Breast epithelium (tissue), 4 donors: Measurements from ENCODE around the gene BTLA. TPM values are rescaled to one million over a fixed set of nuclear protein-coding genes. Genes with fewer than 3 reads are reported as not detected.

Experiments used
- DNase-seq, 2 donors: peaks; one replicate each; pipeline ENCODE4 v3.0.0-alpha.2; 2019; ENCODE audit warnings: low spot score in 2 of 2
- H3K27ac ChIP-seq, 2 donors: fragments of 200-600 bp; sonication (generic) in 1 of 2; one replicate each; pipeline ENCODE4 v1.5.1; 2016 to 2019; ENCODE audit warnings: mild to moderate bottlenecking in 1 of 2
- H3K27me3 ChIP-seq, 2 donors: fragments of 200-600 bp; sonication (generic) in 1 of 2; one replicate each; pipeline versions ENCODE4 v1.5.1 to v1.6.0; 2017 to 2019; ENCODE audit warnings: control low read depth in 1 of 2, mild to moderate bottlenecking in 1 of 2
- H3K36me3 ChIP-seq: fragments of 200-600 bp; one replicate; pipeline ENCODE4 v1.5.1; 2019
- H3K4me1 ChIP-seq, 2 donors: fragments of 200-600 bp; sonication (generic); one replicate each; pipeline ENCODE4 v1.5.1; 2016 to 2019; ENCODE audit warnings: control low read depth in 1 of 2
- H3K4me3 ChIP-seq, 3 donors: fragments of 200-600 bp; sonication (generic); 1 replicate in 2 of 3; 2 replicates in 1 of 3; pipeline ENCODE4 v1.5.1; 2016 to 2019; ENCODE audit warnings: mild to moderate bottlenecking in 3 of 3, moderate library complexity in 2 of 3
- H3K9me3 ChIP-seq, 2 donors: fragments of 200-600 bp; sonication (generic) in 1 of 2; one replicate each; pipeline ENCODE4 v1.5.1; 2016 to 2019; ENCODE audit warnings: control low read depth in 1 of 2
- CTCF ChIP-seq, 3 donors: fragments of 450-650 bp; IDR thresholded peaks; one replicate each; pipeline ENCODE4 v1.5.1; 2016 to 2017; ENCODE audit warnings: antibody characterized with exemption in 3 of 3, mild to moderate bottlenecking in 3 of 3, moderate library complexity in 3 of 3
- POLR2A ChIP-seq: fragments of 450-650 bp; IDR thresholded peaks from one replicate; pipeline ENCODE4 v1.6.1; 2016; ENCODE audit warnings: antibody characterized with exemption, mild to moderate bottlenecking, moderate library complexity
- POLR2AphosphoS5 ChIP-seq, 3 donors: sonication (generic); formaldehyde crosslinking; IDR thresholded peaks; one replicate each; pipeline ENCODE4 v1.6.1; 2017; ENCODE audit warnings: antibody characterized with exemption in 3 of 3
- intact Hi-C: fragments of 100-400 bp; cut with DNase I; formaldehyde crosslinking; loops from one replicate; pipeline ENCODE4 v1.15.1; 2023; ENCODE audit warnings: low total_unique reads
- total RNA-seq, 3 donors: library from RNA; depleted of rRNA; stranded (reverse); fragments of >200 nt; gene quantifications; one replicate each; pipeline ENCODE4 v1.1.0, GENCODE V29; 2016

Gene BTLA
- total RNA-seq, 3 donors from 2014 or later = 0.80 to 1.5 (median 0.98) TPM

GRCh38 chr3:112417696-112418318 lies 81.5 kb downstream of the BTLA start:
- H3K9me3 ChIP-seq = no peaks in the 10 kb centered on the region
- TF ChIP-seq CTCF (IDR thresholded peaks at IDR 0.05) (no peak), POLR2AphosphoS5 (IDR thresholded peaks at IDR 0.05) (no peak), POLR2A (no peak)
- no peaks in the 10 kb centered on the region for H3K36me3 ChIP-seq
- no peak for DNase-seq
- intact Hi-C loops = no loop called here
- H3K4me3 ChIP-seq = no peak overlapping the region
- no peaks in the 10 kb centered on the region for H3K27me3 ChIP-seq
- H3K4me1 ChIP-seq = no peaks in the 10 kb centered on the region
- no peak overlapping the region for H3K27ac ChIP-seq

- H3K9me3 ChIP-seq = no peaks in the 10 kb centered on the region
- no peaks in the 10 kb centered on the region for H3K27me3 ChIP-seq
- H3K36me3 ChIP-seq = no peaks in the 10 kb centered on the region
- intact Hi-C loops = no loop called here
- H3K27ac ChIP-seq = no peak overlapping the region
- no peak for DNase-seq
- H3K4me1 ChIP-seq = no peaks in the 10 kb centered on the region
- TF ChIP-seq POLR2A (no peak), POLR2AphosphoS5 (IDR thresholded peaks at IDR 0.05) (no peak), CTCF (IDR thresholded peaks at IDR 0.05) (no peak)
- H3K4me3 ChIP-seq = no peak overlapping the region
These were observed 82.7 kb downstream of the BTLA start for GRCh38 chr3:112416391-112417212.

- H3K27ac ChIP-seq = no peak overlapping the region
- intact Hi-C loops = no loop called here
- H3K9me3 ChIP-seq = no peaks in the 10 kb centered on the region
- TF ChIP-seq POLR2A = no peak
- TF ChIP-seq CTCF (IDR thresholded peaks at IDR 0.05) = no peak
- TF ChIP-seq POLR2AphosphoS5 (IDR thresholded peaks at IDR 0.05) = no peak
- no peaks in the 10 kb centered on the region for H3K36me3 ChIP-seq
- H3K27me3 ChIP-seq = no peaks in the 10 kb centered on the region
- DNase-seq = no peak
- no peak overlapping the region for H3K4me3 ChIP-seq
- no peaks in the 10 kb centered on the region for H3K4me1 ChIP-seq
These were observed 83.9 kb downstream of the BTLA start for GRCh38 chr3:112415390-112415789.

Other genes with a start within 250 kb of the BTLA start
- under 1 TPM in 2 of 3 donors, not detected in 1; 0.15 to 0.48 TPM for gene SLC9C1, start 205.3 kb downstream of the BTLA start, total RNA-seq
- gene CD200, start 166.3 kb downstream of the BTLA start, total RNA-seq = 10 to 100 TPM in 2 of 3 donors, 1 to 10 TPM in 1; 4.8 to 20.8 (median 17.0) TPM
- gene ATG3, start 62.5 kb upstream of the BTLA start, total RNA-seq = 10 to 100 TPM; 62.6 to 97.9 (median 68.2) TPM
- 10 to 100 TPM; 32.1 to 37.6 (median 37.0) TPM for gene SLC35A5, start 62.6 kb upstream of the BTLA start, total RNA-seq
- 100 to 1,000 TPM in 1 of 3 donors, 10 to 100 TPM in 2; 38.7 to 430 (median 42.0) TPM for gene CCDC80, start 141.7 kb upstream of the BTLA start, total RNA-seq